HepG2 (cell line): ENCODE measurements around the gene SMARCE1. TPM values are rescaled to one million over a fixed set of nuclear protein-coding genes. Genes with fewer than 3 reads are reported as not detected.

Experiments used
- ATAC-seq: fragments of 200-7000 bp; cut with Tn5 transposase; 3 replicates; pipeline ENCODE4 v1.9.1; 2020; ENCODE audit warnings: mild to moderate bottlenecking, moderate library complexity
- BruUV-seq: library from RNA; stranded (reverse); fragments of 400-500 nt; replicated peaks from 2 replicates; lab custom pipeline; 2021; lab: Mats Ljungman, UMichigan
- CTCF ChIA-PET: fragments of 300-600 bp; formaldehyde crosslinking; extraction: SDS; loops from one replicate; lab custom pipeline; 2021; ENCODE audit warnings: low total read pairs, inconsistent platforms, low intra/inter-chr PET ratio; lab: Yijun Ruan, JAX
- POLR2A ChIA-PET: fragments of 350-600 bp; sonication (Branson Sonifier 250); formaldehyde crosslinking; loops from one replicate; lab custom pipeline; 2020; ENCODE audit warnings: antibody characterized with exemption, inconsistent platforms; lab: Yijun Ruan, JAX
- DNase-seq: peaks from one replicate; pipeline ENCODE4 v3.0.0-alpha.2; 2015; ENCODE audit warnings: low spot score
- FAIRE-seq: peaks from 3 replicates; lab custom pipeline; 2011; peaks lifted over from hg19 to GRCh38; lab: Jason Lieb, UNC
- H2AFZ ChIP-seq: one replicate; pipeline ENCODE4 v1.6.1; 2011; ENCODE audit warnings: low read length, inconsistent platforms
- H3K27ac ChIP-seq: fragments of 300-600 bp; 3 replicates; pipeline ENCODE4 v1.8.0; 2011; ENCODE audit warnings: mixed run types, mild to moderate bottlenecking, mixed read lengths, low read length, inconsistent platforms; ENCODE audit not compliant: insufficient read depth; ENCODE audit errors: extremely low read length
- H3K27me3 ChIP-seq, 2 experiments: fragments of 200-600 bp in 1 of 2; 2 replicates in 1 of 2; 3 replicates in 1 of 2; pipeline versions ENCODE4 v1.6.0 to v1.8.0; 2011; ENCODE audit warnings: low read length in 2 of 2, mild to moderate bottlenecking in 2 of 2, moderate library complexity in 2 of 2, inconsistent platforms in 1 of 2; ENCODE audit not compliant: insufficient read depth in 2 of 2, control insufficient read depth in 1 of 2
- H3K36me3 ChIP-seq, 2 experiments: fragments of 200-600 bp in 1 of 2; replicated peaks in 1 of 2; 2 replicates in 1 of 2; 3 replicates in 1 of 2; pipeline versions ENCODE4 v1.5.1 to v1.8.0; 2011; ENCODE audit warnings: low read length in 2 of 2, inconsistent platforms in 1 of 2; ENCODE audit not compliant: insufficient read depth in 2 of 2, control insufficient read depth in 1 of 2
- H3K4me1 ChIP-seq: 2 replicates; pipeline ENCODE4 v1.5.1; 2012; ENCODE audit warnings: low read length, inconsistent platforms; ENCODE audit not compliant: insufficient read depth
- H3K4me2 ChIP-seq: 2 replicates; pipeline ENCODE4 v1.6.0; 2011; ENCODE audit warnings: low read depth, low read length, inconsistent platforms
- H3K4me3 ChIP-seq, 3 experiments: fragments of 200-600 bp in 1 of 3; sonication (generic), shearing (Covaris generic) in 1 of 3; replicated peaks in 1 of 3; 2 replicates each; pipeline ENCODE4 v1.5.1; 2011 to 2016; ENCODE audit warnings: low read length in 3 of 3, inconsistent platforms in 2 of 3, low read depth in 2 of 3, mild to moderate bottlenecking in 2 of 3, control low read depth in 1 of 3, mixed read lengths in 1 of 3; ENCODE audit not compliant: insufficient read depth in 1 of 3
- H3K79me2 ChIP-seq: one replicate; pipeline ENCODE4 v1.6.1; 2011; ENCODE audit warnings: low read length, inconsistent platforms; ENCODE audit not compliant: insufficient read depth
- H3K9ac ChIP-seq: 2 replicates; pipeline ENCODE4 v1.6.0; 2011; ENCODE audit warnings: mild to moderate bottlenecking, low read depth, low read length, inconsistent platforms; ENCODE audit not compliant: insufficient read depth
- H3K9me3 ChIP-seq: 2 replicates; pipeline ENCODE4 v1.5.1; 2012; ENCODE audit warnings: mild to moderate bottlenecking, low read length
- H4K20me1 ChIP-seq: 2 replicates; pipeline ENCODE4 v1.6.0; 2011; ENCODE audit warnings: inconsistent platforms, mild to moderate bottlenecking, low read length, moderate library complexity; ENCODE audit not compliant: insufficient read depth
- BRCA1 ChIP-seq: sonication (generic); formaldehyde crosslinking; IDR thresholded peaks from 2 replicates; pipeline ENCODE4 v1.4.0; 2020; ENCODE audit warnings: missing genetic modification reagents
- HMG20B ChIP-seq: conservative IDR thresholded peaks from 2 replicates; pipeline ENCODE4 v1.6.1; 2016; ENCODE audit warnings: missing genetic modification reagents, missing compliant biosample characterization
- MAZ ChIP-seq, 2 experiments: sonication (generic) in 1 of 2; formaldehyde crosslinking in 1 of 2; IDR thresholded peaks; 2 replicates each; pipeline versions ENCODE4 v1.5.0 to v1.6.1; 2012 to 2020; ENCODE audit warnings: low read depth in 2 of 2, mild to moderate bottlenecking in 2 of 2, borderline replicate concordance in 1 of 2, improper control_type of control experiment in 1 of 2, low read length in 1 of 2, missing genetic modification reagents in 1 of 2, moderate library complexity in 1 of 2
- PATZ1 ChIP-seq: sonication (generic); formaldehyde crosslinking; IDR thresholded peaks from 2 replicates; pipeline ENCODE4 v1.4.0; 2020; ENCODE audit warnings: missing genetic modification reagents
- SOX13 ChIP-seq, 3 experiments: fragments of 450-650 bp in 1 of 3; sonication (generic) in 1 of 3; formaldehyde crosslinking in 1 of 3; IDR thresholded peaks in 2 of 3; conservative IDR thresholded peaks in 1 of 3; 2 replicates each; pipeline versions ENCODE4 v1.5.0 to v1.6.1; 2016 to 2020; ENCODE audit warnings: antibody characterized with exemption in 1 of 3, mild to moderate bottlenecking in 1 of 3, missing compliant biosample characterization in 1 of 3, missing genetic modification reagents in 1 of 3, moderate library complexity in 1 of 3
- XRCC5 ChIP-seq: fragments of 200-400 bp; formaldehyde crosslinking; optimal IDR thresholded peaks from 2 replicates; pipeline ENCODE3; 2017; ENCODE audit warnings: mild to moderate bottlenecking, low read length
- ZBTB2 ChIP-seq: sonication (generic); formaldehyde crosslinking; IDR thresholded peaks from 2 replicates; pipeline ENCODE4 v1.8.0; 2022; ENCODE audit warnings: low read depth, missing genetic modification reagents
- ZFP82 ChIP-seq: sonication (generic); formaldehyde crosslinking; IDR thresholded peaks from 2 replicates; pipeline ENCODE4 v1.5.1; 2020; ENCODE audit warnings: mild to moderate bottlenecking, missing genetic modification reagents, borderline replicate concordance
- ZMYM4 ChIP-seq: sonication (generic); formaldehyde crosslinking; IDR thresholded peaks from 2 replicates; pipeline ENCODE4 v1.8.1; 2023; ENCODE audit warnings: mild to moderate bottlenecking, missing genetic modification reagents
- ZNF331 ChIP-seq: sonication (generic); formaldehyde crosslinking; IDR thresholded peaks from 2 replicates; pipeline ENCODE4 v1.4.0; 2020; ENCODE audit warnings: missing genetic modification reagents
- ZNF556 ChIP-seq: sonication (generic); formaldehyde crosslinking; IDR thresholded peaks from 2 replicates; pipeline ENCODE4 v1.4.0; 2020; ENCODE audit warnings: mild to moderate bottlenecking, missing genetic modification reagents, borderline replicate concordance
- ZNF724P ChIP-seq: sonication (generic); formaldehyde crosslinking; IDR thresholded peaks from 2 replicates; pipeline ENCODE4 v1.8.0; 2022; ENCODE audit warnings: missing genetic modification reagents, borderline replicate concordance
- WGBS: methylation state at CpG from one replicate; pipeline ENCODE4 v1.1.6; 2017; ENCODE audit warnings: low lambda C conversion rate; 5-methylcytosine and 5-hydroxymethylcytosine counted together
- in situ Hi-C: cut with HindIII; loops from 2 replicates; pipeline ENCODE4 v1.10.0; 2017; ENCODE audit warnings: low pct_unique_long_range_greater_than_20kb; ENCODE audit not compliant: extremely low pct_ligation_motif_present
- intact Hi-C: fragments of 100-400 bp; cut with micrococcal nuclease; formaldehyde crosslinking; loops from one replicate; pipeline ENCODE4 v1.10.0; 2022; ENCODE audit not compliant: unreplicated experiment
- polyA plus RNA-seq, 8 experiments: library from polyadenylated mRNA; depleted of rRNA in 3 of 8; stranded (reverse) in 7 of 8; unstranded in 1 of 8; fragments of >200 nt; fragmentation: Illumina TruSeq in 4 of 8; extraction: Trizol in 4 of 8; gene quantifications; 2 replicates each; pipeline versions ENCODE4 v1.2.1 to v1.2.3, GENCODE V29; 2011 to 2016; ENCODE audit warnings: low read depth in 4 of 8, missing spikeins in 1 of 8, mixed read lengths in 1 of 8; ENCODE audit not compliant: insufficient read depth in 1 of 8
- total RNA-seq, 5 experiments: library from RNA; depleted of rRNA; stranded (reverse); fragments of >200 nt; fragmentation: Illumina TruSeq; extraction: Trizol; gene quantifications; 2 replicates each; pipeline ENCODE4 v1.2.3, GENCODE V29; 2016; ENCODE audit warnings: low read depth in 1 of 5
- TF ChIP-seq, protein P1 (sequence below): sonication (generic); formaldehyde crosslinking; IDR thresholded peaks from 2 replicates; pipeline ENCODE4 v1.5.1; 2020; ENCODE audit warnings: mild to moderate bottlenecking, missing genetic modification reagents, moderate library complexity

The SMARCE1 gene
- total and polyA plus RNA-seq, 2 of the 13 experiments (the other 11 are each of a cell fraction or from before 2014, with no cell fraction given): 43.5 to 127 TPM

GRCh38 chr17:40646791-40647623 is 611 bp downstream of the SMARCE1 start:
- FAIRE-seq: no peak
- Histone ChIP-seq H3K36me3 (peaks cover 2 to 28% of the 10 kb centered on the region in 2 experiments; a peak in 3 of 5 replicates), H3K27ac (peak overlapping the region; percentile 96), H3K9me3 (no peaks in the 10 kb centered on the region), H3K27me3 (peaks cover 0 to 3% of the 10 kb centered on the region in 2 experiments; a peak in 1 of 5 replicates), H4K20me1 (no peaks in the 10 kb centered on the region), H3K4me2 (peak overlapping the region; percentile 84), H3K9ac (peak overlapping the region; percentile 99), H3K4me3 (peak overlapping the region; percentile 97), H2AFZ (peak overlapping the region; percentile 25), H3K4me1 (peaks cover 41% of the 10 kb centered on the region), H3K79me2 (peaks cover 46% of the 10 kb centered on the region)
- BruUV-seq: TSS peak; percentile 56
- intact Hi-C loops (no loop called here), in situ Hi-C loops (no loop called here)
- POLR2A ChIA-PET: interaction anchor here (0.7 to 2.8 kb wide), 8 partner anchors 16 to 1042 kb away, joined by 3 to 16 read pairs (median 6); partner anchors contain the start of gene EIF1
- ATAC-seq: peak; percentile 67
- peak; percentile 50 for DNase-seq
- CTCF ChIA-PET: no interaction called here
- 3% methylated on average over 18 of the region's 18 CpGs for WGBS
- TF ChIP-seq ZNF331 (0 out of 2 replicates have a peak, but pooled peaks have one; percentile 8), HMG20B (CRISPR knock-in tag) (no peak), ZNF556 (CRISPR knock-in tag) (no peak), PATZ1 (peak; percentile 63), SOX13 (IDR thresholded peaks at IDR 0.05) (no peak), SOX13 (CRISPR knock-in tag; conservative IDR thresholded peaks at IDR 0.05 in 1 of 2, IDR thresholded peaks at IDR 0.05 in 1 of 2) (0 out of 4 replicates have a peak, but pooled peaks of 1 of the 2 experiments have one; percentile 11), ZNF724P (CRISPR knock-in tag) (no peak), ZFP82 (CRISPR knock-in tag) (no peak), BRCA1 (CRISPR knock-in tag) (no peak), ZMYM4 (CRISPR knock-in tag) (peak; percentile 5; the same call in 1 of the 2 replicates), ZBTB2 (0 out of 2 replicates have a peak, but pooled peaks have one; percentile 23), XRCC5 (no peak), MAZ (IDR thresholded peaks at IDR 0.05; ENCODE audit: borderline replicate concordance, low read depth, low read length) (0 out of 2 replicates have a peak, but pooled peaks have one; percentile 14), MAZ (CRISPR knock-in tag; IDR thresholded peaks at IDR 0.05; ENCODE audit: low read depth) (no peak)
- TF ChIP-seq, protein P1, sequence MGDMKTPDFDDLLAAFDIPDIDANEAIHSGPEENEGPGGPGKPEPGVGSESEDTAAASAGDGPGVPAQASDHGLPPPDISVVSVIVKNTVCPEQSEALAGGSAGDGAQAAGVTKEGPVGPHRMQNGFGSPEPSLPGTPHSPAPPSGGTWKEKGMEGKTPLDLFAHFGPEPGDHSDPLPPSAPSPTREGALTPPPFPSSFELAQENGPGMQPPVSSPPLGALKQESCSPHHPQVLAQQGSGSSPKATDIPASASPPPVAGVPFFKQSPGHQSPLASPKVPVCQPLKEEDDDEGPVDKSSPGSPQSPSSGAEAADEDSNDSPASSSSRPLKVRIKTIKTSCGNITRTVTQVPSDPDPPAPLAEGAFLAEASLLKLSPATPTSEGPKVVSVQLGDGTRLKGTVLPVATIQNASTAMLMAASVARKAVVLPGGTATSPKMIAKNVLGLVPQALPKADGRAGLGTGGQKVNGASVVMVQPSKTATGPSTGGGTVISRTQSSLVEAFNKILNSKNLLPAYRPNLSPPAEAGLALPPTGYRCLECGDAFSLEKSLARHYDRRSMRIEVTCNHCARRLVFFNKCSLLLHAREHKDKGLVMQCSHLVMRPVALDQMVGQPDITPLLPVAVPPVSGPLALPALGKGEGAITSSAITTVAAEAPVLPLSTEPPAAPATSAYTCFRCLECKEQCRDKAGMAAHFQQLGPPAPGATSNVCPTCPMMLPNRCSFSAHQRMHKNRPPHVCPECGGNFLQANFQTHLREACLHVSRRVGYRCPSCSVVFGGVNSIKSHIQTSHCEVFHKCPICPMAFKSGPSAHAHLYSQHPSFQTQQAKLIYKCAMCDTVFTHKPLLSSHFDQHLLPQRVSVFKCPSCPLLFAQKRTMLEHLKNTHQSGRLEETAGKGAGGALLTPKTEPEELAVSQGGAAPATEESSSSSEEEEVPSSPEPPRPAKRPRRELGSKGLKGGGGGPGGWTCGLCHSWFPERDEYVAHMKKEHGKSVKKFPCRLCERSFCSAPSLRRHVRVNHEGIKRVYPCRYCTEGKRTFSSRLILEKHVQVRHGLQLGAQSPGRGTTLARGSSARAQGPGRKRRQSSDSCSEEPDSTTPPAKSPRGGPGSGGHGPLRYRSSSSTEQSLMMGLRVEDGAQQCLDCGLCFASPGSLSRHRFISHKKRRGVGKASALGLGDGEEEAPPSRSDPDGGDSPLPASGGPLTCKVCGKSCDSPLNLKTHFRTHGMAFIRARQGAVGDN (CRISPR knock-in tag): no peak
